HepG2 (cell line): ENCODE measurements around the gene SAPCD1. TPM values are rescaled to one million over a fixed set of nuclear protein-coding genes. Genes with fewer than 3 reads are reported as not detected.

Experiments used
- ATF5 ChIP-seq: sonication (generic); formaldehyde crosslinking; IDR thresholded peaks from 2 replicates; pipeline ENCODE4 v1.4.0; 2020; ENCODE audit warnings: mild to moderate bottlenecking, low read depth, missing genetic modification reagents
- EZH2 ChIP-seq: conservative IDR thresholded peaks from 2 replicates; pipeline ENCODE4 v1.6.1; 2012; ENCODE audit warnings: mild to moderate bottlenecking, low read depth, low read length, moderate library complexity
- GLI4 ChIP-seq: sonication (generic); formaldehyde crosslinking; IDR thresholded peaks from 2 replicates; pipeline ENCODE4 v1.5.1; 2020; ENCODE audit warnings: missing genetic modification reagents, mild to moderate bottlenecking, moderate library complexity, borderline replicate concordance
- GMEB2 ChIP-seq: IDR thresholded peaks from 2 replicates; pipeline ENCODE4 v1.6.1; 2016; ENCODE audit warnings: missing biosample characterization, missing genetic modification reagents, low read depth
- GPBP1L1 ChIP-seq: sonication (generic); formaldehyde crosslinking; IDR thresholded peaks from 2 replicates; pipeline ENCODE4 v1.5.0; 2020; ENCODE audit warnings: mild to moderate bottlenecking, missing genetic modification reagents
- HNF1B ChIP-seq: sonication (generic); formaldehyde crosslinking; IDR thresholded peaks from 2 replicates; pipeline ENCODE4 v1.5.1; 2020; ENCODE audit warnings: mild to moderate bottlenecking, moderate library complexity, missing genetic modification reagents
- HOXA5 ChIP-seq: sonication (generic); formaldehyde crosslinking; IDR thresholded peaks from 2 replicates; pipeline ENCODE4 v1.4.0; 2020; ENCODE audit warnings: missing genetic modification reagents
- POGK ChIP-seq: sonication (generic); formaldehyde crosslinking; conservative IDR thresholded peaks from 2 replicates; pipeline ENCODE4 v1.8.0; 2022; ENCODE audit warnings: mild to moderate bottlenecking, moderate library complexity, missing genetic modification reagents
- RFX3 ChIP-seq: IDR thresholded peaks from 2 replicates; pipeline ENCODE4 v1.6.1; 2016; ENCODE audit warnings: missing biosample characterization, missing genetic modification reagents
- RNF2 ChIP-seq: fragments of 450-650 bp; conservative IDR thresholded peaks from 2 replicates; pipeline ENCODE4 v1.6.1; 2016; ENCODE audit warnings: low read depth
- SMAD1 ChIP-seq: sonication (generic); formaldehyde crosslinking; IDR thresholded peaks from 2 replicates; pipeline ENCODE4 v1.4.0; 2020; ENCODE audit warnings: missing genetic modification reagents, low read depth, mild to moderate bottlenecking, borderline replicate concordance
- THAP9 ChIP-seq: sonication (generic); formaldehyde crosslinking; IDR thresholded peaks from 2 replicates; pipeline ENCODE4; 2020; ENCODE audit warnings: missing genetic modification reagents, mild to moderate bottlenecking, borderline replicate concordance
- ZNF20 ChIP-seq: sonication (generic); formaldehyde crosslinking; IDR thresholded peaks from 2 replicates; pipeline ENCODE4 v1.4.0; 2020; ENCODE audit warnings: mild to moderate bottlenecking, moderate library complexity, missing genetic modification reagents
- ZNF24 ChIP-seq: fragments of 450-650 bp; IDR thresholded peaks from 2 replicates; pipeline ENCODE4 v1.6.1; 2017; ENCODE audit warnings: antibody characterized with exemption, mild to moderate bottlenecking
- ZNF557 ChIP-seq: sonication (generic); formaldehyde crosslinking; IDR thresholded peaks from 2 replicates; pipeline ENCODE4 v1.4.0; 2020; ENCODE audit warnings: missing genetic modification reagents
- polyA plus RNA-seq, 8 experiments: library from polyadenylated mRNA; depleted of rRNA in 3 of 8; stranded (reverse) in 7 of 8; unstranded in 1 of 8; fragments of >200 nt; fragmentation: Illumina TruSeq in 4 of 8; extraction: Trizol in 4 of 8; gene quantifications; 2 replicates each; pipeline versions ENCODE4 v1.2.1 to v1.2.3, GENCODE V29; 2011 to 2016; ENCODE audit warnings: low read depth in 4 of 8, missing spikeins in 1 of 8, mixed read lengths in 1 of 8; ENCODE audit not compliant: insufficient read depth in 1 of 8
- total RNA-seq, 5 experiments: library from RNA; depleted of rRNA; stranded (reverse); fragments of >200 nt; fragmentation: Illumina TruSeq; extraction: Trizol; gene quantifications; 2 replicates each; pipeline ENCODE4 v1.2.3, GENCODE V29; 2016; ENCODE audit warnings: low read depth in 1 of 5

Gene SAPCD1
- total and polyA plus RNA-seq, 2 of the 13 experiments (the other 11 are each of a cell fraction or from before 2014, with no cell fraction given): 2.5 to 3.9 TPM

GRCh38 chr6:31737991-31738979 lies 24.2 kb upstream of the SAPCD1 start (continued):
- TF ChIP-seq GMEB2 (CRISPR knock-in tag) (no peak), SMAD1 (CRISPR knock-in tag) (no peak), POGK (CRISPR knock-in tag) (peak; percentile 77), RFX3 (no peak), GPBP1L1 (CRISPR knock-in tag) (no peak), GLI4 (CRISPR knock-in tag) (0 out of 2 replicates have a peak, but pooled peaks have one; percentile 42), ZNF557 (CRISPR knock-in tag) (no peak), EZH2 (no peak), THAP9 (no peak), ZNF24 (no peak), HNF1B (CRISPR knock-in tag) (peak; percentile 97), HOXA5 (peak; percentile 77), RNF2 (no peak), ZNF20 (CRISPR knock-in tag) (no peak), ATF5 (CRISPR knock-in tag) (0 out of 2 replicates have a peak, but pooled peaks have one; percentile 54)
